HepG2 (cell line): ENCODE data around the gene CLCN2. TPM values are rescaled to one million over a fixed set of nuclear protein-coding genes. Genes with fewer than 3 reads are reported as not detected.
A peak's percentile ranks its signal among the peaks of the same experiment; 100 is the strongest.

Experiments used
- CHCHD3 ChIP-seq: sonication (generic); formaldehyde crosslinking; IDR thresholded peaks from 2 replicates; pipeline ENCODE4 v1.8.0; 2022; ENCODE audit warnings: mild to moderate bottlenecking, missing genetic modification reagents, moderate library complexity
- DNMT3B ChIP-seq: conservative IDR thresholded peaks from 2 replicates; pipeline ENCODE4 v1.6.1; 2016; ENCODE audit warnings: missing biosample characterization, control low read depth
- EED ChIP-seq: sonication (generic); formaldehyde crosslinking; IDR thresholded peaks from 2 replicates; pipeline ENCODE4 v1.5.0; 2020; ENCODE audit warnings: mild to moderate bottlenecking, missing genetic modification reagents
- EP300 ChIP-seq, 3 experiments: sonication (generic) in 1 of 3; formaldehyde crosslinking in 1 of 3; IDR thresholded peaks; 2 replicates each; pipeline versions ENCODE4 v1.5.1 to v1.6.1; 2011 to 2020; ENCODE audit warnings: low read depth in 2 of 3, low read length in 2 of 3, borderline replicate concordance in 1 of 3, improper control_type of control experiment in 1 of 3, mild to moderate bottlenecking in 1 of 3, missing genetic modification reagents in 1 of 3, moderate library complexity in 1 of 3
- FOXA3 ChIP-seq: IDR thresholded peaks from 2 replicates; pipeline ENCODE4 v1.6.1; 2016; ENCODE audit warnings: missing genetic modification reagents, missing compliant biosample characterization
- FOXO1 ChIP-seq: sonication (generic); formaldehyde crosslinking; IDR thresholded peaks from 2 replicates; pipeline ENCODE4 v1.4.0; 2020; ENCODE audit warnings: missing genetic modification reagents
- GABPB1 ChIP-seq: IDR thresholded peaks from 2 replicates; pipeline ENCODE4 v1.6.1; 2016; ENCODE audit warnings: mild to moderate bottlenecking, missing genetic modification reagents, moderate library complexity, missing compliant biosample characterization
- GFI1 ChIP-seq: sonication (generic); formaldehyde crosslinking; IDR thresholded peaks from 2 replicates; pipeline ENCODE4 v1.5.0; 2020; ENCODE audit warnings: missing genetic modification reagents, mild to moderate bottlenecking, borderline replicate concordance
- HOXA5 ChIP-seq: sonication (generic); formaldehyde crosslinking; IDR thresholded peaks from 2 replicates; pipeline ENCODE4 v1.4.0; 2020; ENCODE audit warnings: missing genetic modification reagents
- IRF2 ChIP-seq: IDR thresholded peaks from 2 replicates; pipeline ENCODE4 v1.6.1; 2018; ENCODE audit warnings: missing genetic modification reagents, missing compliant biosample characterization
- MLXIP ChIP-seq: sonication (generic); formaldehyde crosslinking; IDR thresholded peaks from 2 replicates; pipeline ENCODE4 v1.9.0; 2021; ENCODE audit warnings: missing genetic modification reagents, borderline replicate concordance
- PHF5A ChIP-seq: IDR thresholded peaks from one replicate; pipeline ENCODE4 v1.6.1; 2018; ENCODE audit warnings: low read depth, missing genetic modification reagents; ENCODE audit not compliant: unreplicated experiment
- POGK ChIP-seq: sonication (generic); formaldehyde crosslinking; conservative IDR thresholded peaks from 2 replicates; pipeline ENCODE4 v1.8.0; 2022; ENCODE audit warnings: mild to moderate bottlenecking, moderate library complexity, missing genetic modification reagents
- TFE3 ChIP-seq: IDR thresholded peaks from 2 replicates; pipeline ENCODE4 v1.6.1; 2016
- ZNF282 ChIP-seq: fragments of 450-650 bp; IDR thresholded peaks from 2 replicates; pipeline ENCODE4 v1.6.1; 2018; ENCODE audit not compliant: partially characterized antibody
- ZNF329 ChIP-seq: sonication (generic); formaldehyde crosslinking; IDR thresholded peaks from 2 replicates; pipeline ENCODE4 v1.9.0; 2021; ENCODE audit warnings: low read depth, mild to moderate bottlenecking, missing genetic modification reagents
- ZNF382 ChIP-seq: sonication (generic); formaldehyde crosslinking; IDR thresholded peaks from 2 replicates; pipeline ENCODE4 v1.5.0; 2020; ENCODE audit warnings: missing genetic modification reagents, mild to moderate bottlenecking, borderline replicate concordance
- ZNF383 ChIP-seq: sonication (generic); formaldehyde crosslinking; IDR thresholded peaks from 2 replicates; pipeline ENCODE4 v1.4.0; 2020; ENCODE audit warnings: missing genetic modification reagents, mild to moderate bottlenecking, borderline replicate concordance
- ZNF567 ChIP-seq: sonication (generic); formaldehyde crosslinking; IDR thresholded peaks from 2 replicates; pipeline ENCODE4 v1.8.1; 2023; ENCODE audit warnings: mild to moderate bottlenecking, missing genetic modification reagents, borderline replicate concordance
- ZNF713 ChIP-seq: sonication (generic); formaldehyde crosslinking; IDR thresholded peaks from 2 replicates; pipeline ENCODE4 v1.4.0; 2020; ENCODE audit warnings: mild to moderate bottlenecking, missing genetic modification reagents
- ZNF777 ChIP-seq: sonication (generic); formaldehyde crosslinking; IDR thresholded peaks from 2 replicates; pipeline ENCODE4 v1.4.0; 2020; ENCODE audit warnings: missing genetic modification reagents
- ZNF782 ChIP-seq: sonication (generic); formaldehyde crosslinking; IDR thresholded peaks from 2 replicates; pipeline ENCODE4 v1.4.0; 2020; ENCODE audit warnings: missing genetic modification reagents, mild to moderate bottlenecking, borderline replicate concordance
- ZSCAN31 ChIP-seq: sonication (generic); formaldehyde crosslinking; IDR thresholded peaks from 2 replicates; pipeline ENCODE4 v1.5.0; 2020; ENCODE audit warnings: low read depth, mild to moderate bottlenecking, missing genetic modification reagents
- polyA plus RNA-seq, 8 experiments: library from polyadenylated mRNA; depleted of rRNA in 3 of 8; stranded (reverse) in 7 of 8; unstranded in 1 of 8; fragments of >200 nt; fragmentation: Illumina TruSeq in 4 of 8; extraction: Trizol in 4 of 8; gene quantifications; 2 replicates each; pipeline versions ENCODE4 v1.2.1 to v1.2.3, GENCODE V29; 2011 to 2016; ENCODE audit warnings: low read depth in 4 of 8, missing spikeins in 1 of 8, mixed read lengths in 1 of 8; ENCODE audit not compliant: insufficient read depth in 1 of 8
- total RNA-seq, 5 experiments: library from RNA; depleted of rRNA; stranded (reverse); fragments of >200 nt; fragmentation: Illumina TruSeq; extraction: Trizol; gene quantifications; 2 replicates each; pipeline ENCODE4 v1.2.3, GENCODE V29; 2016; ENCODE audit warnings: low read depth in 1 of 5

CLCN2 gene
- total and polyA plus RNA-seq, 2 of the 13 experiments (the other 11 are each of a cell fraction or from before 2014, with no cell fraction given), result 11.4 to 13.5 TPM

- TF ChIP-seq MLXIP (CRISPR knock-in tag) (0 out of 2 replicates have a peak, but pooled peaks have one; percentile 33), ZNF282 (no peak), ZNF567 (CRISPR knock-in tag) (no peak), ZNF382 (CRISPR knock-in tag) (no peak), IRF2 (CRISPR knock-in tag) (peak; percentile 22; the same call in 1 of the 2 replicates), ZNF713 (no peak), ZNF777 (peak; percentile 66), ZSCAN31 (no peak), FOXA3 (CRISPR knock-in tag) (no peak), EP300 (IDR thresholded peaks at IDR 0.05; ENCODE audit: low read depth in 2 of 2, low read length in 2 of 2) (no peak), EP300 (CRISPR knock-in tag; IDR thresholded peaks at IDR 0.05; ENCODE audit: borderline replicate concordance) (no peak), ZNF782 (0 out of 2 replicates have a peak, but pooled peaks have one; percentile 60), GFI1 (CRISPR knock-in tag) (peak; percentile 60; the same call in 1 of the 2 replicates), POGK (CRISPR knock-in tag) (peak; percentile 56; the same call in 1 of the 2 replicates), CHCHD3 (CRISPR knock-in tag) (0 out of 2 replicates have a peak, but pooled peaks have one; percentile 51), FOXO1 (CRISPR knock-in tag) (no peak), HOXA5 (CRISPR knock-in tag) (peak; percentile 18; the same call in 1 of the 2 replicates), ZNF329 (CRISPR knock-in tag) (0 out of 2 replicates have a peak, but pooled peaks have one; percentile 8), EED (no peak), DNMT3B (no peak), PHF5A (CRISPR knock-in tag) (no peak), GABPB1 (CRISPR knock-in tag) (peak; percentile 63; the same call in 1 of the 2 replicates), ZNF383 (CRISPR knock-in tag) (no peak), TFE3 (CRISPR knock-in tag) (no peak)
These were observed 46.5 kb downstream of the CLCN2 start (continued) for GRCh38 chr3:184314700-184315542.
